Effector memory CD8-positive, alpha-beta T cell (primary cell): ENCODE results near the gene EPG5.
A peak's percentile ranks its signal among the peaks of the same experiment; 100 is the strongest.

ENCODE experiments used
- ATAC-seq: fragments of 150-1000 bp; cut with Tn5 transposase; replicated peaks from 2 replicates; pipeline ENCODE4 v1.10.0; 2021; ENCODE audit warnings: mild to moderate bottlenecking, moderate library complexity
- DNase-seq, 3 experiments: peaks; one replicate each; pipeline ENCODE4 v3.0.0; 2021
- H3K27ac Mint-ChIP-seq, 2 donors: one replicate each; pipeline ENCODE4 v1.8.0; 2022; ENCODE audit warnings: mild to moderate bottlenecking in 2 of 2, mixed read lengths in 2 of 2, moderate library complexity in 2 of 2
- H3K27me3 Mint-ChIP-seq, 2 donors: one replicate each; pipeline ENCODE4 v1.8.0; 2022; ENCODE audit warnings: mixed read lengths in 2 of 2
- H3K36me3 Mint-ChIP-seq: one replicate; pipeline ENCODE4 v1.8.0; 2022; ENCODE audit warnings: mild to moderate bottlenecking, moderate library complexity, mixed read lengths; ENCODE audit not compliant: insufficient read depth
- H3K4me1 Mint-ChIP-seq, 2 donors: one replicate each; pipeline ENCODE4 v1.8.0; 2022; ENCODE audit warnings: low read depth in 2 of 2, mixed read lengths in 2 of 2
- H3K4me3 Mint-ChIP-seq, 2 donors: one replicate each; pipeline ENCODE4 v1.8.0; 2022; ENCODE audit warnings: mild to moderate bottlenecking in 2 of 2, mixed read lengths in 2 of 2, moderate library complexity in 2 of 2
- H3K9me3 Mint-ChIP-seq, 2 donors: one replicate each; pipeline ENCODE4 v1.8.0; 2022; ENCODE audit warnings: mixed read lengths in 2 of 2

The EPG5 gene

GRCh38 chr18:45844938-45845337 lies 122.2 kb downstream of the EPG5 start:
- ATAC-seq: no peak
- Mint-ChIP-seq H3K9me3 (no peaks in the 10 kb centered on the region), H3K4me3 (no peak overlapping the region), H3K4me1 (peaks cover 0 to 4% of the 10 kb centered on the region in 2 donors), H3K27me3 (peaks cover 1 to 16% of the 10 kb centered on the region in 2 donors), H3K36me3 (peaks cover 15% of the 10 kb centered on the region), H3K27ac (no peak overlapping the region)
- no peak for DNase-seq

- peaks cover 5 to 14% of the 10 kb centered on the region in 2 donors for H3K4me1 Mint-ChIP-seq
- no peak overlapping the region for H3K4me3 Mint-ChIP-seq
- ATAC-seq: no peak
- H3K27ac Mint-ChIP-seq: peak overlapping the region in 1 of 2 donors; percentile 35
- DNase-seq: no peak
- H3K36me3 Mint-ChIP-seq: peaks cover 14% of the 10 kb centered on the region
- H3K27me3 Mint-ChIP-seq: peaks cover 11 to 35% of the 10 kb centered on the region in 2 donors
- no peaks in the 10 kb centered on the region for H3K9me3 Mint-ChIP-seq
Measured at GRCh38 chr18:45843019-45843418, 124.1 kb downstream of the EPG5 start.

DNA sequence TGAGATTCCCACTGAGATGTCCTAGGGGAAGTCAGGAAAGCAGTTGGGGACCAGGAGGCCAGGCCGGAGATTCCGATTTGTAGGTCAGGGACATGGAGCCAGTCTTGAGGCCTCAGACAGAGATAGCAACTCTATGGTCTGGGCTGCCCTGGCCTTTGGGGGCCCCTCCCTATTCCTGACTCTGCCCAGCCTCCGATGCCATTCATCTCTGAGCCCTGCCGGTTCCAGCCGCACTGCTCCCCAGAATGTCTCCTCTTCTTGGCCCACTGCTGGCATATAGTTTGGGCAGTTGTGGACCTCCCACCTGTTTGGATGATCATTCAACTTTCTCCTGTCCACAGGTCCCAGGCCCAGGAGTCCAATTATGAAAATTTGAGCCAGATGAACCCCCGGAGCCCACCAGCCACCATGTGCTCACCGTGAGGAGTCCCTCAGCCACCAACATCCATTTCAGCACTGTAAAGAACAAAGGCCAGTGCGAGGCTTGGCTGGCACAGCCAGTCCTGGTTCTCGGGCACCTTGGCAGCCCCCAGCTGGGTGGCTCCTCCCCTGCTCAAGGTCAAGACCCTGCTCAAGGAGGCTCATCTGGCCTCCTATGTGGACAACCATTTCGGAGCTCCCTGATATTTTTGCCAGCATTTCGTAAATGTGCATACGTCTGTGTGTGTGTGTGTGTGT lies 125.2 kb downstream of the EPG5 start:
- ATAC-seq (no peak), DNase-seq (no peak)
- peaks cover 9% of the 10 kb centered on the region for H3K36me3 Mint-ChIP-seq
- H3K27ac Mint-ChIP-seq: no peak overlapping the region
- no peak overlapping the region for H3K4me3 Mint-ChIP-seq
- peaks cover 6 to 18% of the 10 kb centered on the region in 2 donors for H3K4me1 Mint-ChIP-seq
- H3K9me3 Mint-ChIP-seq: no peaks in the 10 kb centered on the region
- peaks cover 11 to 40% of the 10 kb centered on the region in 2 donors for H3K27me3 Mint-ChIP-seq

DNA sequence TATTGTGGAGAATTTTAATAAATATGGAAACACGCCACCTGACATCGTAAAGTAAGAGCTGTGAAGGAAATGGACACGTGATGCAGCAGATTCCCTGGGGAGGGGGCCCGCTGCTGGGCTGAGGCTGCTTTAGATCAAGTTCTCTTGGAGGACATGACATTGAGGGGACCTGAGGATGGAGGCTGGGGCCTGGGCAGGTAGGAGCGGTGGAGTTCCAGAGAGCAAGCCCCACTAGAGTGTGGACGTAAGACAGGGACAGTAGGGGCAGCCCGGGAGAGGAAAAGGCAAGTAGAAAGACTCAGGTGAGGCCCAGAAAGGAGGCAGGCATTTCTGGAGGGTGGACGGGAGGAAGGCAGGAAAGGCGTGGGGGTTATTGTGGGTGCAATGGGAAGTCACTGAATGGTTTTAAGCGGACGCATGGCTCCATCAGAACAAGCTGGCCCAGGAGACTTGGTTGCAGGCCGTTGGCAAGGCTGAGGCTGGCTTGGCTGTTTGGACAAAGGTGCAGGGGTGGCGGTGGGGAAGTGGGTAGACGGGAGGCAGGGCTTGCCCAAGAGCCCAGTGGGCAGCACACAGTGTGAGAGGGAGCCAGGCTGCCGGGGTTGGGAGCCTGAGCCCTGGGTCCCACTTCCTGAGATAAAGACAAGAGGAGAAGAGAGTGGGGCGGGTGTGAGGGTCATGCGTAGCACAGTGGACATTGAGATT lies 125.9 kb downstream of the EPG5 start:
- peaks cover 14 to 46% of the 10 kb centered on the region in 2 donors for H3K27me3 Mint-ChIP-seq
- no peak for DNase-seq
- peak overlapping the region in 1 of 2 donors; percentile 8 for H3K27ac Mint-ChIP-seq
- H3K36me3 Mint-ChIP-seq: peaks cover 9% of the 10 kb centered on the region
- H3K9me3 Mint-ChIP-seq: no peaks in the 10 kb centered on the region
- no peak overlapping the region for H3K4me3 Mint-ChIP-seq
- no peak for ATAC-seq
- H3K4me1 Mint-ChIP-seq: peaks cover 6 to 18% of the 10 kb centered on the region in 2 donors

- H3K4me3 Mint-ChIP-seq: peak overlapping the region; percentile 25 to 57
- peak; percentile 12 to 16 (median 16) for DNase-seq
- ATAC-seq: peak; percentile 63
Measured at GRCh38 chr18:45839414-45840395, 127.4 kb downstream of the EPG5 start.

GRCh38 chr18:45838302-45839070 lies 128.6 kb downstream of the EPG5 start:
- H3K27ac Mint-ChIP-seq: no peak overlapping the region
- no peak for ATAC-seq

More at GRCh38 chr18:45839414-45840395, 127.4 kb downstream of the EPG5 start:
- Mint-ChIP-seq H3K27ac (no peak overlapping the region), H3K9me3 (no peaks in the 10 kb centered on the region), H3K27me3 (peaks cover 28 to 58% of the 10 kb centered on the region in 2 donors), H3K4me1 (peaks cover 6 to 18% of the 10 kb centered on the region in 2 donors), H3K36me3 (peaks cover 9% of the 10 kb centered on the region)

GRCh38 chr18:45837283-45838070 lies 129.7 kb downstream of the EPG5 start:
- Mint-ChIP-seq H3K36me3 (peaks cover 9% of the 10 kb centered on the region), H3K9me3 (no peaks in the 10 kb centered on the region), H3K4me1 (peaks cover 6 to 17% of the 10 kb centered on the region in 2 donors), H3K27me3 (peaks cover 28 to 70% of the 10 kb centered on the region in 2 donors), H3K27ac (no peak overlapping the region), H3K4me3 (peak overlapping the region; percentile 71 to 76)
- peak; percentile 25 to 37 (median 27) for DNase-seq
- ATAC-seq: peak; percentile 82

More at GRCh38 chr18:45838302-45839070, 128.6 kb downstream of the EPG5 start:
- H3K4me3 Mint-ChIP-seq: peak overlapping the region; percentile 52 to 57
- DNase-seq: no peak
- H3K4me1 Mint-ChIP-seq: peaks cover 6 to 17% of the 10 kb centered on the region in 2 donors
- peaks cover 9% of the 10 kb centered on the region for H3K36me3 Mint-ChIP-seq
- no peaks in the 10 kb centered on the region for H3K9me3 Mint-ChIP-seq
- peaks cover 28 to 70% of the 10 kb centered on the region in 2 donors for H3K27me3 Mint-ChIP-seq

DNA sequence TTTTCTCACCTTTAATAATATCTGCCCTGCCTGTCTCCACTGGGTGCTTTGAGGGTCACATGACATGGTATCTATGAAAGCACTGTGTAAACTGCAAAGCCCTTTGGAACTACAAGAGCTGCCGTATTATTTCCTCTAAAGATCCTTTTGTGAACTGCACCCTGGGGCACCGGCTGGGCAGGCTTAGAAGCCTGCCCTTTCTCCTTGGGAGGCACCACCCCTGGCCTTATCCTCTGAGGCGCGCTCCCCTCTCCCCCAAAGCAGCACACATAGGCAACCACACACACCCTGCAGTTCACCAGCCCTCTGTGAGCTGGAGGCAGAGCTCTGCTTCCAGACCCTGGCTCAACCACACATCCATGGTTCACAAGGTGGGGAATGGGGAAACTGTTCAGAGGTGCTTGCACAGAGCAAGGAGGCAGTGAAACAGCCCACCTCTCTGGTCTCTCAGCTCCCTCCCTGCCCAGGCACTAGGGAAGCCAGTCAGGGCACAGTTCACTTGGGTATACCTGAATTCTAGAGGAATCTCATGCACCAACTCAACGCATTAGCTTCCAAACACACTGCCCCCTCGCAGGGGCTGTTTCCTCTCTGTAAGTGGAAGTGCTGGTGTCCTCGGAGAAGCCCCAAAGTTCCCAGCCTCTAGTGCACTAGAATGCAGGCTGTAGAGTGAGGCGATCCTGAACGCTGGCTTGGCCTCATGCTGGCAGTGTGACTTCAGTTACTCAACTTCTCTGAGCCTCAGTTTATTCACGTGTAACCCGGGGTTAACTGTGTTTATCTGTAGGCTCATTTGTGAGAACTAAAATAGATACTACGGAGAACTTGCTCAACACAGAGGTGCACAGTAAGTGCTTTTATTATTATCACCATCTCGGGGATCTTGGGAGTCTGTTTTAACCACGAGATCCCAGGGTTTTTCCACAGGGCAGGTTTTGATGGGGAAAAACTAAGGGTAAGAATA lies 130.6 kb downstream of the EPG5 start:
- H3K27me3 Mint-ChIP-seq: peaks cover 34 to 71% of the 10 kb centered on the region in 2 donors
- peak overlapping the region; percentile 71 to 76 for H3K4me3 Mint-ChIP-seq
- no peak for DNase-seq
- ATAC-seq: no peak
- peaks cover 7% of the 10 kb centered on the region for H3K36me3 Mint-ChIP-seq
- H3K27ac Mint-ChIP-seq: no peak overlapping the region
- no peaks in the 10 kb centered on the region for H3K9me3 Mint-ChIP-seq
- H3K4me1 Mint-ChIP-seq: peaks cover 6 to 17% of the 10 kb centered on the region in 2 donors

DNA sequence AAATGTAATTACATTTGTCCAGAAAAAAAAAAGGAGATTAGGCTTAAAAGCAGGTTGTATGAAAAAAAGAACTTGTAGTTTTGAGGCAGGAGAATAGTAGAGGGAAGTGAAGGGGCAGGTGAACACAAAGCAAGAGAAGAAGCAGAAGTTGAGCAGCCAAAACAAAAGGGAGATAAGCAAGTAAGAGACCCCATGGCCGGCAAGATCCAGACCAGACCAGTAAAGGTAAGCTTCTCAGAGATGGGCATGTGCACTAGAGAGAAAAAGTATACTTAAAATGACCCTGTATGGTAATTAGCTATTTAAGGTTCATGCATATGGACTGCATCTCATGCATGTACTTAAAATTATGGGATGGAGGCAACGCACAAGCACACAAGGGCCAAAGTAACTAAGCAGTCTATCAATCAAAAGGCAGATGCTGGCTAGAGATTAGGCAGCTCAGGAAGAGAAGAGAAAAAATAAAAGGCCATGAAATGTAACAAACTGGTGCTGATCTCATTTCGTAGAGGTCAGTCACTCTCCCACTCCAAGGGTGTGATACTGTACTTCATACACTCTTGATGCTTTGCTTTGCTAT lies 132.0 kb downstream of the EPG5 start:
- H3K4me1 Mint-ChIP-seq: peaks cover 6 to 15% of the 10 kb centered on the region in 2 donors
- H3K27me3 Mint-ChIP-seq: peaks cover 34 to 64% of the 10 kb centered on the region in 2 donors
- H3K27ac Mint-ChIP-seq: no peak overlapping the region
- no peak for ATAC-seq
- H3K9me3 Mint-ChIP-seq: no peaks in the 10 kb centered on the region
- H3K4me3 Mint-ChIP-seq: no peak overlapping the region
- H3K36me3 Mint-ChIP-seq: peaks cover 2% of the 10 kb centered on the region
- DNase-seq: no peak

DNA sequence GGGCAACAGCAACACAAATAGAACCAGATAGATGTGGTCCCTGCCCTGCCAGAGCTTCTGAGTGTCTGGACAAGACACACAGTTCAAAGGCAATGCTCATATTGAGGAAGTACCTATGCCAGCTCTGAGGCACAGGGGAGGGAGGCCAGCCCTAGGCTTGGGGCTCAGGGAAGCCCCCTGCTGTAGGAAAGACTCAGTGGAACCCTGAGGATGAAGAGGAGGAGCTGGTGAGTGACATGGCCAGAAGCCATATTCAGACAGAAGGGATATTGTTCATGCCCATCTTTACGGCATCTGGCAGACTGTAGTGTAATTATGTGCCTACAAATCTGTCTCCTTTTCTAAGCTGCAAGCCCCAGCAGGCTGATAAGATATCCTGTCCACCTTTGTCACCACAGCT lies 132.8 kb downstream of the EPG5 start:
- H3K27ac Mint-ChIP-seq: peak overlapping the region in 1 of 2 donors; percentile 26

GRCh38 chr18:45833846-45834245 lies 133.3 kb downstream of the EPG5 start:
- ATAC-seq: no peak
- Mint-ChIP-seq H3K36me3 (peaks cover 2% of the 10 kb centered on the region), H3K9me3 (no peaks in the 10 kb centered on the region), H3K27me3 (peaks cover 23 to 51% of the 10 kb centered on the region in 2 donors), H3K27ac (peak overlapping the region in 1 of 2 donors; percentile 26), H3K4me1 (peaks cover 6 to 10% of the 10 kb centered on the region in 2 donors), H3K4me3 (no peak overlapping the region)
- no peak for DNase-seq

More for the DNA sequence above, 132.8 kb downstream of the EPG5 start:
- H3K4me3 Mint-ChIP-seq: no peak overlapping the region
- H3K9me3 Mint-ChIP-seq: no peaks in the 10 kb centered on the region
- H3K27me3 Mint-ChIP-seq: peaks cover 26 to 56% of the 10 kb centered on the region in 2 donors
- H3K4me1 Mint-ChIP-seq: peaks cover 6 to 13% of the 10 kb centered on the region in 2 donors
- H3K36me3 Mint-ChIP-seq: peaks cover 2% of the 10 kb centered on the region
- no peak for ATAC-seq
- DNase-seq: no peak
